Heart left ventricle (tissue), 16 donors: ENCODE measurements around the gene ZBTB20. TPM values are rescaled to one million over a fixed set of nuclear protein-coding genes. Genes with fewer than 3 reads are reported as not detected.

ENCODE experiments used
- ATAC-seq, 4 donors: fragments of 200-7000 bp; cut with Tn5 transposase; one replicate each; pipeline ENCODE4 v1.9.1; 2020 to 2022; ENCODE audit warnings: moderate library complexity in 4 of 4, mild to moderate bottlenecking in 3 of 4, moderate number of reproducible peaks in 1 of 4
- DNase-seq, 5 donors: peaks; one replicate each; pipeline ENCODE4 v3.0.0-alpha.2; 2020
- H3K27ac ChIP-seq, 12 donors: fragments of 200-600 bp; sonication (generic) in 4 of 12; one replicate each; pipeline versions ENCODE4 v1.5.0 to v1.8.0; 2016 to 2022; ENCODE audit warnings: mild to moderate bottlenecking in 2 of 12
- H3K27me3 ChIP-seq, 9 donors: fragments of 200-600 bp; sonication (generic) in 2 of 9; one replicate each; pipeline versions ENCODE4 v1.5.1 to v1.8.0; 2016 to 2022; ENCODE audit warnings: mild to moderate bottlenecking in 3 of 9
- H3K36me3 ChIP-seq, 9 donors: fragments of 200-600 bp; sonication (generic) in 2 of 9; one replicate each; pipeline versions ENCODE4 v1.5.0 to v1.8.0; 2018 to 2022; ENCODE audit warnings: mild to moderate bottlenecking in 2 of 9
- H3K4me1 ChIP-seq, 12 donors: fragments of 200-600 bp; sonication (generic) in 4 of 12; one replicate each; pipeline versions ENCODE4 v1.5.0 to v1.8.0; 2016 to 2022; ENCODE audit warnings: mild to moderate bottlenecking in 3 of 12
- H3K4me3 ChIP-seq, 12 donors: fragments of 200-600 bp; sonication (generic) in 4 of 12; one replicate each; pipeline versions ENCODE4 v1.5.0 to v1.8.0; 2017 to 2022; ENCODE audit warnings: mild to moderate bottlenecking in 9 of 12, moderate library complexity in 4 of 12
- H3K9me3 ChIP-seq, 12 donors: fragments of 200-600 bp; sonication (generic) in 4 of 12; one replicate each; pipeline versions ENCODE4 v1.5.0 to v1.8.0; 2016 to 2022; ENCODE audit warnings: mild to moderate bottlenecking in 1 of 12
- CTCF ChIP-seq, 12 donors: fragments of 200-600 bp; sonication (generic) in 4 of 12; IDR thresholded peaks; one replicate each; pipeline versions ENCODE4 v1.5.0 to v1.8.0; 2018 to 2022; ENCODE audit warnings: antibody characterized with exemption in 12 of 12, mild to moderate bottlenecking in 5 of 12
- POLR2A ChIP-seq, 2 donors: fragments of 450-650 bp; IDR thresholded peaks; one replicate each; pipeline ENCODE4 v1.6.1; 2017; ENCODE audit warnings: antibody characterized with exemption in 2 of 2, mild to moderate bottlenecking in 2 of 2, moderate library complexity in 2 of 2
- WGBS, 4 donors: extraction: QIAGEN DNeasy Blood & Tissue Kit in 2 of 4; methylation state at CpG; one replicate each; pipeline versions ENCODE4 v1.1.5 to v1.1.7; 2013 to 2018; 5-methylcytosine and 5-hydroxymethylcytosine counted together
- intact Hi-C, 10 donors: fragments of 100-400 bp; cut with DNase I; formaldehyde crosslinking; loops; one replicate each; pipeline versions ENCODE4 v1.11.1 to v1.14.2; 2022
- polyA plus RNA-seq, 2 donors: library from polyadenylated mRNA; stranded (reverse); fragments of 200-250 nt; gene quantifications; one replicate each; pipeline ENCODE4 v1.2.3, GENCODE V29; 2013
- total RNA-seq, 9 donors: library from RNA; depleted of rRNA in 2 of 9; stranded (reverse); fragments of >200 nt in 2 of 9; fragmentation: NEBNext Ultra II Directional in 3 of 9; extraction: Animal tissue kit (Norgen Biotek cat#: 25700) in 3 of 9; gene quantifications; one replicate each; pipeline versions ENCODE4 v1.1.0 to v1.2.4, GENCODE V29; 2016 to 2023
- donor health status: ischemic (EF 13 %, LVEDD 7.1; RV severe dilation, severe dysfunction).
- donor health status: healthy with polysubstance abuse.
- donor health status: DM: no; HTN: yes; CAD: no.
- donor health status: DM: no; HTN: no; CAD: no.
- donor health status: ischemic (EF 25% LVEDD 6.9; RV normal size, moderate dysfunction).
- donor health status: ischemic (EF 25% LVEDD 5.7; RV mildly dilated, moderate dysfunction).
- donor health status: healthy.
- donor health status: DM: yes; HTN: yes; CAD: no.
- donor health status: ischemic (EF 35%, LVEDD 5.7; RV mildly dilated, moderate dysfunction).
- donor health status: nonischemic (EF 11% LVEDD 7.7; RV severe dilation, severe dysfunction).
- donor health status: DM: yes; HTN: yes; CAD: no.
- donor health status: PGD.
- donor health status: ischemic (EF 29% LVEDD 5.4; RV normal size, mild dysfunction).
- donor health status: nonischemic (EF 23%, LVEDD 6.1; RV moderate dilation, normal function).

ZBTB20 gene
- total and polyA plus RNA-seq, 11 donors, result 6.2 to 109 (median 77.3) TPM

GRCh38 chr3:114985776-114986175 lies 161.3 kb downstream of the ZBTB20 start:
- no peaks in the 10 kb centered on the region for H3K36me3 ChIP-seq

GRCh38 chr3:114983248-114983647 lies 163.8 kb downstream of the ZBTB20 start:
- intact Hi-C loops, result no loop called here
- no peak overlapping the region for H3K4me3 ChIP-seq
- 89 to 93% (median 90%) methylated on average over 6 of the region's 6 CpGs for WGBS, 4 donors
- no peak overlapping the region for H3K27ac ChIP-seq
- peaks cover 0 to 5% (median 0%) of the 10 kb centered on the region in 12 donors for H3K4me1 ChIP-seq
- DNase-seq, result no peak
- H3K9me3 ChIP-seq, result no peaks in the 10 kb centered on the region
- no peak for ATAC-seq
- no peak for TF ChIP-seq CTCF (IDR thresholded peaks at IDR 0.05)
- no peak for TF ChIP-seq POLR2A (IDR thresholded peaks at IDR 0.05)
- no peaks in the 10 kb centered on the region for H3K27me3 ChIP-seq
- H3K36me3 ChIP-seq, result no peaks in the 10 kb centered on the region

More at GRCh38 chr3:114985776-114986175, 161.3 kb downstream of the ZBTB20 start:
- TF ChIP-seq POLR2A (IDR thresholded peaks at IDR 0.05), result no peak
- no peak for TF ChIP-seq CTCF (IDR thresholded peaks at IDR 0.05)
- WGBS, 4 donors, result 95 to 100% (median 97%) methylated on average over 1 of the region's 1 CpG
- intact Hi-C loops, result no loop called here
- ATAC-seq, result no peak
- Histone ChIP-seq H3K4me3 (no peak overlapping the region), H3K9me3 (no peaks in the 10 kb centered on the region), H3K27me3 (no peaks in the 10 kb centered on the region), H3K27ac (no peak overlapping the region), H3K4me1 (peaks cover 0 to 5% (median 0%) of the 10 kb centered on the region in 12 donors)
- DNase-seq, result no peak

GRCh38 chr3:114974387-114974786 lies 172.7 kb downstream of the ZBTB20 start:
- Histone ChIP-seq H3K36me3 (peaks cover 0 to 29% (median 4%) of the 10 kb centered on the region in 9 donors), H3K27me3 (no peaks in the 10 kb centered on the region), H3K27ac (no peak overlapping the region), H3K4me1 (no peaks in the 10 kb centered on the region), H3K9me3 (peaks cover 0 to 5% (median 0%) of the 10 kb centered on the region in 12 donors), H3K4me3 (no peak overlapping the region)
- ATAC-seq (no peak), DNase-seq (no peak)
- intact Hi-C loops, result no loop called here
- 91 to 95% (median 94%) methylated on average over 3 of the region's 3 CpGs for WGBS, 4 donors
- TF ChIP-seq CTCF (IDR thresholded peaks at IDR 0.05) (no peak), POLR2A (IDR thresholded peaks at IDR 0.05) (no peak)

GRCh38 chr3:114973536-114973935 lies 173.6 kb downstream of the ZBTB20 start:
- intact Hi-C loops, result no loop called here
- 92 to 96% (median 93%) methylated on average over 3 of the region's 3 CpGs for WGBS, 4 donors

More at GRCh38 chr3:114973536-114973935, 173.6 kb downstream of the ZBTB20 start:
- peaks cover 0 to 5% (median 0%) of the 10 kb centered on the region in 12 donors for H3K9me3 ChIP-seq
- no peak for DNase-seq
- TF ChIP-seq CTCF (IDR thresholded peaks at IDR 0.05) (no peak), POLR2A (IDR thresholded peaks at IDR 0.05) (no peak)
- H3K27ac ChIP-seq, result no peak overlapping the region
- H3K4me1 ChIP-seq, result no peaks in the 10 kb centered on the region
- H3K36me3 ChIP-seq, result peaks cover 0 to 29% (median 4%) of the 10 kb centered on the region in 9 donors
- H3K4me3 ChIP-seq, result no peak overlapping the region
- no peak for ATAC-seq
- H3K27me3 ChIP-seq, result no peaks in the 10 kb centered on the region
